GM12872 (cell line): ENCODE results near the gene ERRFI1.

Source experiments
- TF ChIP-seq, protein P1 (sequence below): IDR thresholded peaks from 3 replicates; pipeline ENCODE4 v1.5.1; 2011; ENCODE audit warnings: low read depth, mild to moderate bottlenecking, low read length, moderate library complexity; ENCODE audit not compliant: insufficient read depth

Gene ERRFI1

DNA sequence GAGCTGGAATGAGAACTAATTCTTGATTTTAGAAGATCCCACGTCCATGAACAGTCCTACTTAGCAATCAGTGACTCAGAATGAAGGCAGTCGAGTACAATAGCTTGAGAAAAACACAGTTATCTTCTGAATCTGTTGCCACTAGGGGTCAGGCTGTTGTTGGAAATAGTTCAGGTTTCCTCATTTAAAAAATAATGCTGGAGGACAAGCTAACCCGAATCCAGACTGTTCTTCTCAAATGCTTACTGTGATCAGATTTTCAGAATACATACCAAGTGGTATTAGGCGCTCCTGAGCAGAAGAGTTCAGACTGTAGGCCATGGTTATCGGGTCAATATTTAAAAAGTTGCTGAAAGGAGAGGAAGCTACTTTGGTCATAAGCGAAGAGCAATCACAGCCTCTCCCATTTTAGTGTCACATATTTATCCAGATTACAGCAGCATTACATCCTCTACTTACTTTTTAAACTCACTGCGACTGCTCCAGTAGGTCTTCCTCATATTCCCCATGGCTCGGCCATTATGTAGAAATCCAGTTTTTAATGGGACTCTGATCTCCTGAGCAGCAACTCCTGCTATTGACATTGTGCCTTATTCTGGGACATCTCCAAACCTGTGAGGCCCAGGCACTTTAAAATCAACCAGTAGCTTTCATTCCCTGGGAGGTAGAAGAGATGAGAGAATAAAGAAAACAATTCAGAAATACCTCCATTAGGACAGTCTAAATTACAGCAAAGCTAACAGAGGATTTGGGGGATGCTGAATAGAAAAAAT, 10.9 kb downstream of the ERRFI1 start:
- TF ChIP-seq, protein P1, sequence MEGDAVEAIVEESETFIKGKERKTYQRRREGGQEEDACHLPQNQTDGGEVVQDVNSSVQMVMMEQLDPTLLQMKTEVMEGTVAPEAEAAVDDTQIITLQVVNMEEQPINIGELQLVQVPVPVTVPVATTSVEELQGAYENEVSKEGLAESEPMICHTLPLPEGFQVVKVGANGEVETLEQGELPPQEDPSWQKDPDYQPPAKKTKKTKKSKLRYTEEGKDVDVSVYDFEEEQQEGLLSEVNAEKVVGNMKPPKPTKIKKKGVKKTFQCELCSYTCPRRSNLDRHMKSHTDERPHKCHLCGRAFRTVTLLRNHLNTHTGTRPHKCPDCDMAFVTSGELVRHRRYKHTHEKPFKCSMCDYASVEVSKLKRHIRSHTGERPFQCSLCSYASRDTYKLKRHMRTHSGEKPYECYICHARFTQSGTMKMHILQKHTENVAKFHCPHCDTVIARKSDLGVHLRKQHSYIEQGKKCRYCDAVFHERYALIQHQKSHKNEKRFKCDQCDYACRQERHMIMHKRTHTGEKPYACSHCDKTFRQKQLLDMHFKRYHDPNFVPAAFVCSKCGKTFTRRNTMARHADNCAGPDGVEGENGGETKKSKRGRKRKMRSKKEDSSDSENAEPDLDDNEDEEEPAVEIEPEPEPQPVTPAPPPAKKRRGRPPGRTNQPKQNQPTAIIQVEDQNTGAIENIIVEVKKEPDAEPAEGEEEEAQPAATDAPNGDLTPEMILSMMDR: peak; percentile 67

- TF ChIP-seq, protein P1: no peak
Measured at GRCh38 chr1:8014381-8014988, 11.6 kb downstream of the ERRFI1 start.

GRCh38 chr1:8013800-8014199, 12.3 kb downstream of the ERRFI1 start:
- TF ChIP-seq, protein P1: no peak

- TF ChIP-seq, protein P1: no peak
Measured at GRCh38 chr1:8013399-8013798, 12.7 kb downstream of the ERRFI1 start.

- TF ChIP-seq, protein P1: no peak
Measured at GRCh38 chr1:8012955-8013354, 13.2 kb downstream of the ERRFI1 start.

GRCh38 chr1:8011923-8012858, 13.9 kb downstream of the ERRFI1 start:
- TF ChIP-seq, protein P1: no peak

DNA sequence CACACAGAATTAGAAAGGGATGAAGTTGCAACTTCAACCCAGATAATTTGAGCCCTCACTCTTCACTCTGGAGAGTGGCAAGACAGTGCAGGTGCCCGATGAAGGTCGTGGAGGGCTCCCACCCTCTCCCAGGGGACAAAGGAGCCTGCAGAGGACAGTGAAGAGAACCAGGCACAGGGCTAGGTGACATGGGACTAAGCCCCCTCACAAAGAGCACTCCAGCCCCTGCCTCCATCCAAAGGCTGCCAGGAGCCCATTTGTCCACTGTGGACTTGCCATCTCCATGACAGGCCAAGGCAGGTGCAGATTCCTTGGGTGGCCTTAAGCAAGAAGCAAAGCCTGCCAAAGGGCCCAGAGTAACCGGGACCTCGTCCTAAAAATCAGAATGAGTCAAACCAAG, 15.1 kb downstream of the ERRFI1 start:
- TF ChIP-seq, protein P1: no peak
